Hepatocyte (in vitro differentiated cells): ENCODE data around the gene MKI67. TPM values are rescaled to one million over a fixed set of nuclear protein-coding genes. Genes with fewer than 3 reads are reported as not detected.

ENCODE experiments used
- DNase-seq: peaks from one replicate; pipeline ENCODE4 v3.0.0-alpha.2; 2016; ENCODE audit warnings: low spot score
- H2AFZ ChIP-seq: fragments of 200-600 bp; sonication (generic); 2 replicates; pipeline ENCODE4 v1.6.0; 2016; ENCODE audit warnings: antibody characterized with exemption, mild to moderate bottlenecking
- H3K27ac ChIP-seq: fragments of 200-600 bp; sonication (generic); 2 replicates; pipeline ENCODE4 v1.5.1; 2016; ENCODE audit warnings: mild to moderate bottlenecking
- H3K27me3 ChIP-seq: fragments of 200-600 bp; sonication (generic); 2 replicates; pipeline ENCODE4 v1.6.1; 2016
- H3K36me3 ChIP-seq: fragments of 200-600 bp; sonication (generic); replicated peaks from 2 replicates; pipeline ENCODE4 v1.5.1; 2016; ENCODE audit warnings: low read depth; ENCODE audit not compliant: insufficient read depth
- H3K4me1 ChIP-seq: fragments of 200-600 bp; sonication (generic); 2 replicates; pipeline ENCODE4 v1.5.1; 2016; ENCODE audit warnings: mild to moderate bottlenecking, moderate library complexity; ENCODE audit not compliant: insufficient read depth
- H3K4me2 ChIP-seq: fragments of 200-600 bp; sonication (generic); 2 replicates; pipeline ENCODE4 v1.6.0; 2016
- H3K4me3 ChIP-seq: fragments of 200-600 bp; sonication (generic); 2 replicates; pipeline ENCODE4 v1.5.1; 2016; ENCODE audit warnings: mild to moderate bottlenecking
- H3K79me2 ChIP-seq: fragments of 200-600 bp; sonication (generic); 2 replicates; pipeline ENCODE4 v1.6.0; 2017; ENCODE audit warnings: mild to moderate bottlenecking
- H3K9me2 ChIP-seq: fragments of 200-600 bp; sonication (generic); replicated peaks from 2 replicates; pipeline ENCODE4 v1.6.0; 2017; ENCODE audit warnings: mild to moderate bottlenecking; ENCODE audit not compliant: insufficient read depth
- H3K9me3 ChIP-seq: fragments of 200-600 bp; sonication (generic); 2 replicates; pipeline ENCODE4 v1.5.1; 2016; ENCODE audit warnings: low read depth, mild to moderate bottlenecking
- H4K20me1 ChIP-seq: fragments of 200-600 bp; sonication (generic); 2 replicates; pipeline ENCODE4 v1.6.0; 2016; ENCODE audit warnings: mild to moderate bottlenecking; ENCODE audit not compliant: insufficient read depth, poor library complexity, severe bottlenecking
- CTCF ChIP-seq: fragments of 200-600 bp; sonication (generic); IDR thresholded peaks from 2 replicates; pipeline ENCODE4 v1.5.1; 2016; ENCODE audit warnings: antibody characterized with exemption, mild to moderate bottlenecking; ENCODE audit not compliant: poor library complexity
- EZH2 ChIP-seq: fragments of 200-600 bp; sonication (generic); IDR thresholded peaks from 2 replicates; pipeline ENCODE4 v1.6.1; 2016; ENCODE audit warnings: antibody characterized with exemption, mild to moderate bottlenecking, borderline replicate concordance
- EZH2phosphoT487 ChIP-seq: fragments of 200-600 bp; sonication (generic); IDR thresholded peaks from one replicate; pipeline ENCODE4 v1.6.1; 2018; ENCODE audit warnings: antibody characterized with exemption, mild to moderate bottlenecking, low read depth, moderate library complexity; ENCODE audit not compliant: unreplicated experiment, severe bottlenecking
- WGBS: methylation state at CpG from one replicate; pipeline ENCODE4 v1.1.6; 2016; ENCODE audit warnings: low lambda C conversion rate; ENCODE audit errors: missing lambda C conversion rate; 5-methylcytosine and 5-hydroxymethylcytosine counted together
- polyA plus RNA-seq: library from polyadenylated mRNA; unstranded; fragments of >200 nt; fragmentation: Nextera tagmentation; extraction: Ambion mirVana; gene quantifications from 2 replicates; pipeline ENCODE4 v1.2.1, GENCODE V29; 2016
- total RNA-seq: library from RNA; depleted of rRNA; stranded (reverse); fragments of >200 nt; gene quantifications from 2 replicates; pipeline ENCODE4 v1.2.3, GENCODE V29; 2014

The MKI67 gene
- total and polyA plus RNA-seq, 2 experiments from 2014 or later: 8.1 to 13.1 TPM

- H2AFZ ChIP-seq: no peak overlapping the region
- H3K9me2 ChIP-seq: no peaks in the 10 kb centered on the region
- WGBS: 80% methylated on average over 15 of the region's 15 CpGs
- no peak overlapping the region for H3K4me3 ChIP-seq
- no peak for TF ChIP-seq EZH2phosphoT487
- no peak for TF ChIP-seq EZH2
- no peak for TF ChIP-seq CTCF
- no peak overlapping the region for H3K4me2 ChIP-seq
- no peaks in the 10 kb centered on the region for H3K79me2 ChIP-seq
- DNase-seq: no peak
- H4K20me1 ChIP-seq: no peaks in the 10 kb centered on the region
- no peak overlapping the region for H3K27ac ChIP-seq
- no peaks in the 10 kb centered on the region for H3K27me3 ChIP-seq
- peaks cover 3% of the 10 kb centered on the region for H3K4me1 ChIP-seq
- H3K9me3 ChIP-seq: no peaks in the 10 kb centered on the region
- H3K36me3 ChIP-seq: no peaks in the 10 kb centered on the region
These were observed 42.9 kb downstream of the MKI67 start for GRCh38 chr10:128083191-128083895.

- 78% methylated on average over 3 of the region's 3 CpGs for WGBS
- Histone ChIP-seq H3K36me3 (no peaks in the 10 kb centered on the region), H3K79me2 (no peaks in the 10 kb centered on the region), H3K4me2 (no peak overlapping the region), H3K27me3 (no peaks in the 10 kb centered on the region), H4K20me1 (no peaks in the 10 kb centered on the region), H2AFZ (no peak overlapping the region), H3K4me3 (no peak overlapping the region), H3K27ac (no peak overlapping the region), H3K9me3 (no peaks in the 10 kb centered on the region), H3K4me1 (no peaks in the 10 kb centered on the region), H3K9me2 (no peaks in the 10 kb centered on the region)
- no peak for TF ChIP-seq CTCF
- no peak for TF ChIP-seq EZH2
- TF ChIP-seq EZH2phosphoT487: no peak
- no peak for DNase-seq
These were observed 44.5 kb downstream of the MKI67 start for GRCh38 chr10:128081720-128082119.

GRCh38 chr10:128081222-128081621 is 45.0 kb downstream of the MKI67 start:
- no peak for DNase-seq
- 74% methylated on average over 4 of the region's 4 CpGs for WGBS
- Histone ChIP-seq H3K9me3 (no peaks in the 10 kb centered on the region), H3K4me1 (no peaks in the 10 kb centered on the region), H2AFZ (no peak overlapping the region), H3K36me3 (no peaks in the 10 kb centered on the region), H3K27ac (no peak overlapping the region), H3K4me3 (no peak overlapping the region), H3K9me2 (no peaks in the 10 kb centered on the region), H3K79me2 (no peaks in the 10 kb centered on the region), H3K27me3 (no peaks in the 10 kb centered on the region), H3K4me2 (no peak overlapping the region), H4K20me1 (no peaks in the 10 kb centered on the region)
- TF ChIP-seq CTCF (no peak), EZH2phosphoT487 (no peak), EZH2 (no peak)
